Hematopoietic multipotent progenitor cell treated with erythropoietin and hydrocortisone succinate and interleukin-3 and kit ligand, for 6 days (in vitro differentiated cells): Measurements from ENCODE around the gene CBL.

Experiments
- DNase-seq: peaks from one replicate; pipeline ENCODE4 v3.0.0-alpha.2; 2015

Gene CBL

DNA sequence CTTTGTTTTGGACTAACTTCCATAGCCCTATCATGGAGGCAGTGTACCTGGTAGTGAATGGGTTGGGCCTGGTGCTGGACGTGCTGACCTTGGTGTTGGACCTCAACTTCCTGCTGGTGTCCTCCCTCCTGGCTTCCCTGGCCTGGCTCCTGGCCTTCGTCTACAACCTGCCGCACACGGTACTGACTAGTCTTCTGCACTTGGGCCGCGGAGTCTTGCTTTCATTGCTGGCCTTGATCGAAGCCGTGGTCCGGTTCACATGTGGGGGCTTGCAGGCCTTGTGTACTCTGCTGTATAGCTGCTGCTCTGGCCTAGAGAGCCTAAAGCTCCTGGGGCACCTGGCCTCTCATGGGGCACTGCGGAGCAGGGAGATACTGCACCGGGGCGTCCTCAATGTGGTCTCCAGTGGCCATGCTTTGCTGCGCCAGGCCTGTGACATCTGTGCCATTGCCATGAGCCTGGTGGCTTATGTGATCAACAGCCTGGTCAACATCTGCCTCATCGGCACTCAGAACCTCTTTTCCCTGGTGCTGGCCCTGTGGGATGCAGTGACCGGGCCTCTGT lies 129.0 kb downstream of the CBL start:
- no peak for DNase-seq

DNA sequence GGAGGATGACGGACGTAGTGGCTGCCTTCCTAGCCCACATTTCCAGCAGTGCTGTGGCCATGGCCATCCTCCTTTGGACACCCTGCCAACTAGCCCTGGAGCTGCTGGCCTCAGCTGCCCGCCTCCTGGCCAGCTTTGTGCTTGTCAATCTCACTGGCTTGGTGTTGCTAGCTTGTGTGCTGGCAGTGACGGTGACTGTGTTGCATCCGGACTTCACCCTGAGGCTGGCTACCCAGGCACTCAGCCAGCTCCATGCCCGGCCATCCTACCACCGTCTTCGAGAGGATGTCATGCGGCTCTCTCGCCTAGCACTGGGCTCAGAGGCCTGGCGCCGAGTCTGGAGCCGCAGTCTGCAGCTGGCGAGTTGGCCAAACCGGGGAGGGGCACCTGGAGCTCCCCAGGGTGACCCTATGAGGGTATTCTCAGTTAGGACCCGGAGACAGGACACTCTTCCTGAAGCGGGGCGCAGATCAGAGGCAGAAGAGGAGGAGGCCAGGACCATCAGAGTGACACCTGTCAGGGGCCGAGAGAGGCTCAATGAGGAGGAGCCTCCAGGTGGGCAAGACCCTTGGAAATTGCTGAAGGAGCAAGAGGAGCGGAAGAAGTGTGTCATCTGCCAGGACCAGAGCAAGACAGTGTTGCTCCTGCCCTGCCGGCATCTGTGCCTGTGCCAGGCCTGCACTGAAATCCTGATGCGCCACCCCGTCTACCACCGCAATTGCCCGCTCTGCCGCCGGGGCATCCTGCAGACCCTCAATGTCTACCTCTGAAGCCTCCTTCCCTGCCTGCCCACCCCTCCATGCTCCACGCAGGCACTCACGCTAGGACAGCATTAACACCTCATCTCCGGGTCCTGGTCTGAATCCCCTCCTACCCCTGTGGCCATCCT lies 129.8 kb downstream of the CBL start:
- DNase-seq = no peak

DNA sequence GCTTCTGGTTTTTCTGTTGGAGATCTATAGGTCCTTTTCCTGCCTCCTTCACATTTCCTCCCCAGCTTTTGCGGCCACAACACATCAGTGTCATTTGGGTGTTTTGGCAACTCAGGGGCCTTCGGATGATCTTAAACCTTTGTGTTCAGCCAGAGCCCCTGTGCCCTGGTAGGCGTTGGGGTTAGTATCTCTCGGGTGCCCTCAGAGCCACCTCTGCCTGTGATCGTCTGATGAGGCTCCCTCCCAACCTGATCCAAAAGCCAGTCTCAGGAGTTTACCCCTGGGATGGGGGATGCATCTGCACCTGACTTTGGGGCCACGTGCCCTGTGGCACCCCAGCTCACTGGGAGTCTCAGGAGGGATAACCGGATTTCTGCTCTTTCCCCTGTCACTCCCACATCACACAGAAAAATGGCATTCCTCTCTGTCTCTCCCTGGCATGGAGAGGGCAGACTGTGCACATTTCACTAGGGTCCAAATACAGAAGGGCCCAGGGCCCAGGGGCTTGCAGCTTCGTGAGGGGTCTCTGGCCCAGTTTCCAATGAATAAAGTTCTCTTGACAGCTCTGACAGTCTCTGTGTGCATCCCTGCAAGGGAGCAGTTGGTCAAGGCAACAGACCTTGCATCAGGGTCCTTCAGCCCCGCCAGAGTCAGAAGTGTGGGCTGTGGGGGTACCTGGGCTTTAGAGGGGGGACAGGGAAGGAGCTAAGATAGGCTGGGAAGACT lies 130.8 kb downstream of the CBL start:
- DNase-seq = no peak

DNA sequence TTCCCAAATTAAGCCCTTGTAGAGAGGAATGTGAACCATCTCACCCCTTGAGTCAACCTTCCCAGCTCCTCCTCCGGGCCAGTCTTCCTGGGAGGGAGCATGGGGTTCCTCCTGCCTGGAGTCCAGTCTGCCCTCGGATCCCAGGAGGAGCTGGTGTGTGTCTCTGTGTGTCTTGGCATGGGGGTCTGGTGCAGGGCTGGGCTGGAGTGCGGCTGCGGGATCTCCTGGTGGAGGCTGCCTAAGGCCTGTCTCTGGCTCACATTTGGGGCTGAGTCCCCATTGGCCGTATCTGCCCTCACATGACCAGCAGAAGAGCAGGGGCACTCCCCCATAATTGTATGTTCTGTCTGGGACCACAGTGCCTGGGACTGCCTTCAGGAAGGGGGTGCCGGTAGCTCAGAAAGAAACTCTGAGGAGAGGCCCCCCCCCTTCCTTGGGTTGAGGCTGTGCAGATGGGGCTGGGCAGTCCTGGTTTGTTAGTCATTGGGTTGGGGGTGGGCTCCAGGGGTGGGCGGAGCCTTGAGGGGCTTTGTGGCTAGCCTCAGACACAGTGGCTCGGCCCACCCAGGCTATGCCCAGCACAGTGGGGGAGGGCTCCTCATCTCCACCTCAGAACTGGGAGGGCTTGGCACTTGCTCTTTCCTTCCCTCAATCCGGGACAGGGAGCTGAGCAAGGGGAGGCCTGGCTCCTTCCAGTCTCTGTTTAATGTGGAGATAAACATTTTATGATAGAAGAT lies 131.6 kb downstream of the CBL start:
- no peak for DNase-seq

DNA sequence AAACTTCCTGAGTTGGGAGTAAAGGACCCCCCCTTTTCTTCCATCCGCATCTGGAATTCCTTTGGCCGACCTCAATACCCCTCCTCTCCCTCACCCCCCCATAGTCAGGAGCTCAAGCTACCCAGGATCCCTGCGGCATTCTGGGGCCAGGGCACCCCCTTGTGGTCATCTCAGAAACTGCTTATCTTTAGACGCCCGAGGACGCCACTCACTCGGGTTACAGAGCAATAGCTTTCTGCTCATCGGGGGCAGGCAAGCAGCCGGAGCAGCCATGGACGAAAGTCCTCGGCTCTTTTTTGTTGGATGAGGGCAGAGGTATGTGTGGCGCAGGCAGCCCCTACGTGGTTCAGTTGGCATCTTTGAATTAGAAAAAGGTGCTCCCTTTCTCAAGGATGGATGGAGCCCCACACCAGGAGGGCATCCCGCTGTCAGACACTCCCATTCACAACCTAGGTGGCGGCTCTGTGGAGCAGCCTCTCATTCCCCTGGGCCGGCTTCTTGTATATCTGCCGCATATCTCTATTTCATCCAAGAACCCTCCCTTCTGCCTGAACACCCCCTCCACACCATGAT lies 132.3 kb downstream of the CBL start:
- peak; percentile 85 for DNase-seq

DNA sequence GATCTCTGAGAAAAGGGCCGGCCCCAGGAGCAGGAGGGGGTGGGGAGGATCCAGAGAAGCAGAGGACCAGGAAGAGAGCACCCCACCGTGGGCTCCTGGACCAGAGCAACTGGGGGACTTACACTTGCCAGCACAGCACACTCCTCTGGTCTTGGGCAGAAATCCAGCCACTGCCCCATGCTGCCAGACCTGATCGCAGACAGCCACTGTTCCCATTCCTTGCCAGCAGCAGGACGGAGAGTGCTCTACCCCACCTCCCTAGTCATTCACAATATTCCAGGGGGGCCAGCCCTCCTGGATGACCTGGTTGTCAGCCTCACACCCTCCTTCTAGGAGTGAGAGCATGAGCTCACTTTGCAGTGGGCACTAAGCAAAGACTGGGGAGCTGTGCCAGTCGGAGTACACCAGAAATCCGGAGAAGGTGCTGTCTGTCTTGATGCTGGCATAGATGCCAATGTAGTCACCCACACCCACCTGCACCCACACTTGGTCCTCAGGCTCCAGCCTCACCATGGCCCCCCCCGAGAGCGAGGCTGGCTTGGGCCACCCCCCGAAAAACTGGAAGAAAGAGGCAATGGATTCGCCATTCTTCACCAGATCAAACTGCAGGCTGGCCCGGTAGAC lies 132.9 kb downstream of the CBL start:
- no peak for DNase-seq

DNA sequence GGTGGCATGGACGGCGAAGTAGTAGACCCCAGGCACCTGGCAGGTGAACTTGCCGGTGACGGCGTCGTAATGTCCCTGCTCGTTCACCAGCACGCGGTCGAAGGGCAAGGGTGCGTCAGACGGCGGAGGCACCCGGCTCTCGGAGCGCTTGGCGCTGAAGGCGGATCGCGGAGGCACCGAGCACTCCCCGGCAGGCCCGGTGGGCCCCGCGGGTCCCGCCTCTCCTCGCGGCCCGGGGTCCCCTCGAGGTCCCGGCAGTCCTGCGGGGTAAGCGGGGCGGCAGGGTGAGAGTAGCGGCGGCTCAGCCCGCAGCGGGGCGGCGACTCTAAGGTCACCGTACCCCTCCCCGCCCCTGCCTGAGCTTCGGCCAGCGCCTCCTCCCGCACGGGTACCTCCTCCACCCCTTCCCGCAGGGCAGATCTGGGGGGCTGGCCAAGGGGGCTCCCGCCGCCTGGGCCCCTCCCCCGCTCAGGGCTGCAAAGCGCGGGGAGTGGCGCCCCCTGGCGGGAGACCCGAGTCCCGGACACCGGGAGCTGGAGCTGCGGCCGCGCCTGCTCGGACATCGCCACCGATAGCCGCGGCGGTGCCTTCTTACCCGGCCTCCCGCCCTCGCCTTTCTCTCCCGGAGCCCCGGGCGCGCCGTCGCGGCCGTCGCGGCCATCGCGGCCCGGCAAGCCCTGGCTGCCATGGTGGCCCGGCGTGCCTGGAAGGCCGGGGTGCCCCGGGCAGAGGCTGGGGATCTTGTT lies 133.6 kb downstream of the CBL start:
- DNase-seq = peak; percentile 54

DNA sequence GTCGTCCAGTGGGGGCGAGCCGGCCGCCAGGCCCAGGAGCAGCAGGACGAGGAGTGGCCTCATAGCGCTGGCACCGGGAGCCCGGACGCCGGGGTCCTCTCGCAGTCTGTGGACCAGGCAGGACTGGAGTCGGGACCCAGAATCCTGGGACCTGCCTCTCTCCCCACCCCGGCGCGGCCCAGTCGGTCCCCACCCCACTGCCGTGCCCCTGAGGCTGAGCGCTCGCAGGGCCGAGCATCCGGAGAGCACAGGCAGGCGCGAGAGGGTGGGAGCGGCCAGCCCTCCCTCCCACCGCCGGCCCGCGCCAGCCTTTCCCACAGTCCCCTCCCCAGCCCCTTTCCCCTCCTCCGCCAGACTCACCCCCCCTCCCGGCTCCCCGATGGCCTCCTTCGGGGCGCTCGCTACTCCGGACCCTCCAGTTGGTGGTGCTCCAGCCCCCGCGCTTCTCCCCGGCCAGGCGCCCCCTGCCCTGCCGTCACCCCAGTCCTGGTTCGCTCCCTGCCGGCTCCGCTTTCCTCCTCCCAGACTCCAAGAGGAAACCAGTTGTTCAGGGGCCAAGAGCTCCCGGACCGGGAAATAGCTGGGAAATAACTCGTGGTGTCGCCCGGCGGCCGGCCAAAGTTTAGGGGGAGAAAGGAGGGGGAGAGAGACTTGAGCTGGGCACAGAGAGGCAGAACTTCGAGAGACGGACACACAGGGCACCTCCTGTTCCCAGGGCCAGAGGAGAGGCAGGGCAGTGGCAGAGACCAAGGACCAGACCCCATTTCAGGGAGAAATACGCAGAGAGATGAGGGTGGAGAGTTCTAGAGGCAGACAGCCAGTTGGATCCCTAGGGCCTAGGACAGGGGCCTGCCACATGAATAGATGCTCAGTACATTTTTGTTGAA lies 134.4 kb downstream of the CBL start, which contains the start of gene C1QTNF5:
C1QTNF5 (minus strand) TSS at position 549 of the 887 bp plus-strand sequence; CDS start at position 63, 486 bp downstream.
- DNase-seq = no peak

DNA sequence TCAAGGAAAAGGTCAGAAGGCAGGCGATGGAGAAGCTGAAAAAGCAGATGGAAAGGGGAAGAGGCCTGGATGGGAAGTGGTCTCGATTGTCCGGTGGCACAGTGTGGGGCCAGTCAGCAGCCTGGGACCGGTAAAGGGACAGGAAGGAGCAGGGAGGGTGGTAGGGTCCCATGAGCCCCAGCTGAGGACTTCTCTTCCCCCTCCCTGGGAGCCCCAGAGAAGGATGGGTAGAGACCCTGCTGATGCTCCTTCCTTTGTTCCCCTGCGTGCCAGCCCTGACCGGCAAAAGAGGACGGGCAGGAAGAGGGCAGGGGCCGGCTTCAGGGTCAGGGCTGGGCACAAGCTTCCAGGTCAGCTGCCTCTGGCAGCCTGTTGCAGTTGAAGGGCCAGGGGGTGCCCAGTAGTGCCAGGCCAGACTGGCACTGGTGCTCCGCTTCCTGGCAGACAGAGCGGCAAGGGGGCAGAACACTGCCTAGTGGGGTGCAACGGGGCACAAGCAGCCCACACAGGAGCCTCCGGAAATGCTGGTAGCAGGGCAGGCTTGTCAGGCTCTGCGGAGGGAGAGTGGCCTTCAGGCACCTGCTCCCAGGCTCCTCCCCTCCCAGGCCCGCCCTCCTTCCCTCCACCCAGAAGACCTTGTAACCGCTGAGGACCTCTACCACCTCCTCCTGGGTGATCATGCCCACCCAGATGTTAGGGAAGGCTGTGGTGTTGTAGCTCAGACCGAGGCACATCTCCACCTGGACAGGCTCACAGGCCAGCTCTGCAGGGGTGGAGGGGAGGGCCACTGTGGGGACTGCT lies 135.3 kb downstream of the CBL start:
- DNase-seq = no peak

DNA sequence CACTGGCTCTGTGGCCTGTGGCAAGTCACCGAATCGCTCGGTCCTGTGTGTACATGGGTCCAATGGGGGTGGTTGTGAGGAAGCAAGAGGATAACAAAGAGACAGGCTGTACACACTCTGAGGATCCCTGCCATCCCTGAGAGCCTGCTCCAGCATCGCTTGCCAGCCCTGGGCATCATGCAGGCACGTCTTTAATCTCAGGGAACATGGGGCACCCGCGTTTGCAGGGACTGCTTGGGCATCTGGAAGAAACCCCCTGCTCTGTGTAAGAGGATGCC lies 135.8 kb downstream of the CBL start:
- DNase-seq = no peak

DNA sequence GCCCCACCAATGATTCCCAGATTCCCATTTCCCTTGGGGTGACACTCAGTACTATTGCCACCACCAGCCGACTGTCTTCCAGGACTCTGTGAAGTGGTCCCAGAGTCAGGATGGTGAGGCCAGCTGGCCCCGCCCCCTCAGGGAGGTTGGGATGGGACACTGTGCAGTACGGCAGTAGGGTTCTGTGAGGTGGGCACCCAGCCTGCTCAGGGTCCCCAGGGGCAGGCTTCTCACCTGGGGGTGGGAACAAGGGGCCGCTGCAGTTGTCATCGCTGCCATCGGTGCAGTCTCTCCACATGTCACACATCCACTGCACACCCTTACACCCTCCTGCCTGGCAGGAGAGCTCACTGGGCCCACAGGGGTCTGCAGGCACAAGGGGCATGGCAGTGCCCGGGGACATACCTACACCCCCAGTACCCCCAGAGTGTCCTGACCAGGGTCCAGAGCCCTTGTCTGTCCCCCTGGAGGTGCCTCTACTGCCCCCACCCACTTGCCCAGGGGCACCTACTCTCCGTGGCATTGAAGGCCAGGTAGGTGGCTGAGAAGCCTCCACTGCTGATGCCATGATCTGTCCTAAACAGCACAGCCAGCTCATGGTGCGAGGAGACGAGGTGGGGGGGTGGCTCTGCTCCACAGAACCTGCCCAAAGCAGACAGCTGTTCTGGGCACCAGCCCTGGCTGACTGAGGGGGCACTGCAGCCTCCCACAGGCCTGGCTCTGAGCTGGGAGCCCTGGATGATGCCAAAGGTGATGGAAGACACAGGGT lies 136.4 kb downstream of the CBL start:
- no peak for DNase-seq

DNA sequence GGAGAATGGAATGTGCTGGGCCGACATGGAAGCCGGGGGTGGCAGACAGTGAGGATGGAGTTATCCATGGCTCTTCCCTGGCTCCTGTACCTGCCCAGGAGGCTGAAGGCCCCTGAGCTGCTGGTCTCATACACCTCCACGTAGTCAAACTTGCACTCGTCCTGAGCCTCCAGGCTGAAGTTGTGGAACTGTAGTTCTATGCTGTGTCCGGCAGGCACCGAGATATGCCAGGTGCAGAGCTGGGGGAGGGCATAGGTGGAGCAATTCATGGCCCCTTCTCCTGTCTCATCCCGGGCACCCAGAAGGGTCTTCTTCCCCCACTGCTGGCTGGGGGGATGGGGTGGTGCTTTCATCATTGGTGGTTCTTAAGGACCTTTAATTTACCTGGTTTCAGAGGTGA lies 137.6 kb downstream of the CBL start:
- no peak for DNase-seq

DNA sequence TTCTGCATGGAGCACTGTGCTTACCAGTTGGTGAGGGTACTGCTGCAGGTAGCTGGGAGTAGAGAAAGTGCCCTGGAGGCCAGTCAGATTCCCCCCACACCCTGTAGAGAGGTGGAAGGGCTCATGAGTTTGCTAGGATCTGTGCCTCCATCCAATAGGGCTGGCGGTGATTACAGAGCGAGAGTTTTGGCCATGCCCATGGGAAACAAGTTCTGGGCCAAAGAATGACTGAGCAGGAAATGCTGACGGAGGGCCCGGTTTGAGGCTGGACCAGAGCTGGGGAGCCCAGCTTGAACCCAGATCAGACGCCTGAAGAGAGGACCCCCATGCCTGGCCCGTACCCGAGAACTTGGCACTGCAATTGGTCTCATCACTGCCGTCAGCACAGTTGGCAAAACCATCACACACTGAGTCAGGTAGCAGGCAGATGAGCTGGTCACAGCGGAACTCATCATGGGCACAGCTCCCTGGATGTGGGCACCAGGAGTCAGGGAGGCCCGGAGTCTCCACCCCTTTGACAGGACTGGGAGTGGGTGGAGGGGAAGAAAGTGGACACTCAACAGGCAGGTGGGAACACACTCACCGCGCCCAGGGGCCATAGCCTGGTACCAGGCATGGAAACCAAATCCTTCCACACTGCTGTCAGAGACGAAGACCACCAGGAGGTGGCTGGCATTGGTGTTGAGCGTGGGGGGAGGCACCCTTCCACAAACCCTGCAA lies 138.3 kb downstream of the CBL start:
- DNase-seq = no peak

DNA sequence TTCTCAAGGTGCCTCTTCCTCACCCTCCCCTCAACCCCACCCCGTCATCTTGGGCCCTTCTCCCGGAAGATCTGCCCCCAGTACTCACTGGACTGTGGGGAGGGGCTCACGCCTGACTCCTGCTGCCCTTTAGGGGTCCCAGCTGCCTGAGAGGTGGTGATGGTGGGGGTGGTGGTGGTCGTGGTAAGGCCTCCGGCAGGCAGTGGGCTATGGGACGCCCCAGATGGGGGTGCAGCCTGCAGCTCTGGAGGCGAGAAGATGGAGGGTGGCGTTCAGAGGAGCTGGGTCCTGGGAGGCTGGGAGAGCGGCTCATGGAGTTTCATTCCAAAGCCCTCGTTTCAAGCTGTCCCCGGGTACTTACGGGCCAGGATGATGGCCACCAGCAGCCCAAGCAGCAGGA lies 139.5 kb downstream of the CBL start:
- DNase-seq = no peak

DNA sequence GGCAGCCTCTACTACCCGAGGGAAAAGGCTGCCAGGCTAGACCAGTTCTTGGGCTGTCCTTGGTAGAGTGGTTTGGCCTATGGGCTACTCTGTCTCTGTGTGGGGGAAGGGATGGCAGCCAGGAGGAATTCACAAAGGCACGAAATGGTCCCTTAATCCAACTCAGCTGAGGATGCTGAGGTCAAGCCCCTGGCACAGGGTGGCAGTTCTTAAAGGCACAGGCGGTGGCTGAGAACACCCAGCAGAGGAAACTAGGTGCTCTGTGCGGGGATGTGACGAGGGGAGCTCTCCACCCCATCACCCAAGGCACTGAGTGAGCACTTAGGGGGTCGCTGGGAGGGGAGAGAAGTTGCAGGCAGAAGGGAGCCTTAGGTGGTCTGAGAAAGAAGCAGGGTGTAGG lies 140.5 kb downstream of the CBL start, which contains the start of gene MFRP:
MFRP (minus strand) TSS at position 101 of the 400 bp plus-strand sequence. CDS start 192 bp downstream, outside the sequence.
- DNase-seq = no peak

DNA sequence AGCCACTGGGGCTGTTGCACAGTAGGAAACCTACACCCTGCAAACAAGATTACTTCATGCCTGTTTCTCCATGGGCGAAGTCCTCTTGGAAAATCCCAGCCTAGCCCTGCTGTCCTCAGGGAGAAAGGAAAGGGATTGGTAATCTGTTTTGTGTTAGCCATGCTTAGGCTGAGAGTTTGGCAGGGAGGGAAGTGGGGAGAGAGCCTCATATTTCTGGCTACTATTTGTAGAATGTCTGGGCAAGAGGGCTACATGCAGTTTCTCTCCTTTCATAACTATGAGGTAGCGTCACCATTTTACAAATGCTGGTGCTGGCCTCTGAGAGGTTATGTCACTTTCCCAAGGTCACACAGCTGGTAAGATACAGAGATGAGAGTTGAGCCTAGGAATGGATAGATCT lies 141.1 kb downstream of the CBL start:
- DNase-seq = no peak

DNA sequence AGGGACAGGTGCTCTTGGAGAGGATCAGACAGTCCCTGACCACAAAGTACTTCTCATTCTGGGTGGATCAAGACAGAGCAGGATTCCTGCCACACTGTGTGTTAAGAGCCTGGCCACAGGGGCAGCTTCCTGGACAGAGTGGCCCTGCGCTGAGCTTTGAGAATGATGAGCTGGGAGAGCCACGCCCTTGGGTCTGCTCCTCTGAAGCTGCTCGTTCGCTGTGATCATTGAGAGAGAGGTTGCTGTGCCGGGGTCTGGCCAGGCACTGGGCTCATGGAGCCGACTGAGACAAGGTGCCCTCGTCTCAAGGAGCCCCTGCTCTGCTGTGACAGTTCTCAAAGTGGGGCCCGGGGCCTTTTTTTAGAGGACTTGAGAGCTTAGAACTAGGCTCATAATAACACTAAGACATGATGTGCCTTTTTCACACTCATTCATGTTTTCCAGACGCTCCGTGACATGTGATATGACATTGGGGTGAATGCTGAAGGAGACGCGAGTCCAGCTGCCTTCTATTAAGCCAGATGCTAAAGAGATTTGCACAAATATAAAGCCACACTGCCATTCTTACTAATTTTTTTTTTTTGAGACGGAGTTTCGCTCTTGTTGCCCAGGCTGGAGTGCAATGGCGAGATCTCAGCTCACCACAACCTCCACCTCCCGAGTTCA lies 141.9 kb downstream of the CBL start:
- DNase-seq = no peak

DNA sequence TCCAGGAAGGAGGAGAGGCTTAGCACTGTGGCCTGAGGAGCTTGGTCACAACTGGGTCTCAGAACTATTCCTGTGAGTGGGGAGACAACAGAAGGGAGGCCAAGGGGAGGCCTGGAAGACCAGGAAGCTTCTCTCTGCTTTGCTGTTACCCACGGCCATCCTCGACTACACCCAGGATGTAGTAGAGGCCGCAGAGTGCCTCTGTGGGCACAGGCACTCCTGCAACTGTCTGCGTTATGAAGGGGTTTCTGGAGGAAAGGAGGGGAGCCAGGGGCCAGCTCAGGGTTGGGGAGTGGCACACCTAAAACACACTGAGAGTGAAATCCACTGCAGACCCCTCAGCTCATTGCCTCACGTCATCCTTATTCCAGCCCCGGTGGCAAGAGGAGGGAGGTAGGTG lies 144.2 kb downstream of the CBL start:
- DNase-seq = no peak
